ENCODE results near the gene RBM10. TPM values are rescaled to one million over a fixed set of nuclear protein-coding genes. Genes with fewer than 3 reads are reported as not detected.

RBM10 gene
- total RNA-seq, 1 donor from 2014 or later = 21.4 TPM

Small RNA genes lying within 50 kb of the gene (small RNA-seq; reads per million reads assigned to genes)
- gene RNU12-2P (ENCODE audit: low replicate concordance) = 2.2 reads per million, percentile 86 among the genes with 10 or more reads in this experiment

Other genes with a start within 250 kb of the RBM10 start
- gene JADE3, start 232.8 kb upstream of the RBM10 start, total RNA-seq = 7.7 TPM
- gene RGN, start 66.8 kb upstream of the RBM10 start, total RNA-seq = 3.7 TPM
- gene NDUFB11, start 519 bp upstream of the RBM10 start, total RNA-seq = 64.8 TPM
- 74.4 TPM for gene UBA1, start 48.6 kb downstream of the RBM10 start, total RNA-seq
- gene CDK16, start 73.5 kb downstream of the RBM10 start, total RNA-seq = 38.7 TPM
- 49.5 TPM for gene USP11, start 87.8 kb downstream of the RBM10 start, total RNA-seq
- 0.49 TPM for gene ZNF157, start 225.4 kb downstream of the RBM10 start, total RNA-seq

All from skin of body (tissue), 2 donors.